Stomach (tissue), 9 donors: ENCODE results near the gene FXN. TPM values are rescaled to one million over a fixed set of nuclear protein-coding genes. Genes with fewer than 3 reads are reported as not detected.

Source experiments
- DNase-seq, 2 donors: peaks; one replicate each; pipeline versions ENCODE4 v3.0.0 to v3.0.0-alpha.2; 2013 to 2019
- H3K27ac ChIP-seq, 5 donors: fragments of 200-600 bp in 4 of 5; sonication (generic) in 4 of 5; one replicate each; pipeline ENCODE4 v1.5.1; 2013 to 2019; ENCODE audit warnings: mild to moderate bottlenecking in 1 of 5, moderate library complexity in 1 of 5
- H3K27me3 ChIP-seq, 3 donors: fragments of 200-600 bp; sonication (generic); one replicate each; pipeline ENCODE4 v1.5.1; 2017 to 2019; ENCODE audit warnings: mixed run types in 1 of 3
- H3K36me3 ChIP-seq, 4 donors: fragments of 200-600 bp; sonication (generic); 1 replicate in 3 of 4; 2 replicates in 1 of 4; pipeline ENCODE4 v1.5.1; 2016 to 2019
- H3K4me1 ChIP-seq, 4 donors: fragments of 200-600 bp; sonication (generic); one replicate each; pipeline ENCODE4 v1.5.1; 2016 to 2019
- H3K4me3 ChIP-seq, 4 donors: fragments of 200-600 bp; sonication (generic) in 3 of 4; one replicate each; pipeline ENCODE4 v1.5.1; 2016 to 2019; ENCODE audit warnings: mild to moderate bottlenecking in 1 of 4
- H3K9me3 ChIP-seq, 4 donors: fragments of 200-600 bp; sonication (generic); one replicate each; pipeline ENCODE4 v1.5.1; 2016 to 2019
- CTCF ChIP-seq, 7 experiments: fragments of 450-650 bp in 4 of 7; fragments of 200-600 bp in 3 of 7; sonication (generic) in 3 of 7; IDR thresholded peaks; one replicate each; pipeline ENCODE4 v1.5.1; 2016 to 2019; ENCODE audit warnings: antibody characterized with exemption in 7 of 7, control low read depth in 2 of 7, mild to moderate bottlenecking in 1 of 7
- EP300 ChIP-seq: sonication (generic); formaldehyde crosslinking; IDR thresholded peaks from one replicate; pipeline ENCODE4 v1.6.1; 2017; ENCODE audit warnings: antibody characterized with exemption
- POLR2A ChIP-seq, 4 donors: fragments of 450-650 bp; IDR thresholded peaks; one replicate each; pipeline ENCODE4 v1.6.1; 2016; ENCODE audit warnings: antibody characterized with exemption in 4 of 4, control low read depth in 2 of 4, mild to moderate bottlenecking in 1 of 4, moderate library complexity in 1 of 4
- POLR2AphosphoS5 ChIP-seq, 3 donors: sonication (generic); formaldehyde crosslinking; IDR thresholded peaks; one replicate each; pipeline ENCODE4 v1.6.1; 2016; ENCODE audit warnings: antibody characterized with exemption in 3 of 3
- WGBS, 5 donors: extraction: QIAGEN DNeasy Blood & Tissue Kit in 3 of 5; methylation state at CpG; one replicate each; pipeline versions ENCODE4 v1.1.5 to v1.1.7; 2013 to 2018; 5-methylcytosine and 5-hydroxymethylcytosine counted together
- intact Hi-C: fragments of 100-400 bp; cut with DNase I; formaldehyde crosslinking; loops from one replicate; pipeline ENCODE4 v1.15.1; 2023; ENCODE audit warnings: low total_unique reads
- polyA plus RNA-seq, 3 donors: library from polyadenylated mRNA; stranded (reverse); fragments of 200-250 nt; gene quantifications; one replicate each; pipeline ENCODE4 v1.2.3, GENCODE V29; 2013
- total RNA-seq, 5 donors: library from RNA; depleted of rRNA; stranded (reverse); fragments of >200 nt; gene quantifications; one replicate each; pipeline versions ENCODE4 v1.1.0 to v1.2.3, GENCODE V29; 2014 to 2016
- donor health status: healthy with polysubstance abuse.
- donor health status: Bipolar disorder and iron deficiency.
- donor health status: healthy.

Gene FXN
- total and polyA plus RNA-seq, 8 donors: 0.58 to 15.3 (median 4.1) TPM

- intact Hi-C loops: loop anchor here (10.0 kb wide), 1 partner anchor 425 kb away; no protein-coding TSS in a partner anchor
- Histone ChIP-seq H3K4me3 (no peak overlapping the region), H3K4me1 (peaks cover 0 to 18% (median 3%) of the 10 kb centered on the region in 4 donors), H3K9me3 (no peaks in the 10 kb centered on the region), H3K27ac (no peak overlapping the region), H3K27me3 (no peaks in the 10 kb centered on the region), H3K36me3 (no peaks in the 10 kb centered on the region)
- 49 to 62% (median 50%) methylated on average over 3 of the region's 3 CpGs for WGBS, 5 donors
- no peak for TF ChIP-seq POLR2A (IDR thresholded peaks at IDR 0.05)
- no peak for TF ChIP-seq POLR2AphosphoS5 (IDR thresholded peaks at IDR 0.05)
- peak in 1 of 2 donors; percentile 58 for DNase-seq
Observed at GRCh38 chr9:69019808-69020207, 15.7 kb upstream of the FXN start.

GRCh38 chr9:69020301-69021145, 15.0 kb upstream of the FXN start:
- WGBS, 5 donors: 89 to 95% (median 92%) methylated on average over 8 of the region's 8 CpGs
- no peaks in the 10 kb centered on the region for H3K9me3 ChIP-seq
- no peak overlapping the region for H3K4me3 ChIP-seq
- H3K4me1 ChIP-seq: peaks cover 0 to 18% (median 3%) of the 10 kb centered on the region in 4 donors
- H3K27ac ChIP-seq: no peak overlapping the region
- no peaks in the 10 kb centered on the region for H3K36me3 ChIP-seq
- no peak for TF ChIP-seq CTCF (IDR thresholded peaks at IDR 0.05)
- no peak for TF ChIP-seq POLR2A (IDR thresholded peaks at IDR 0.05)
- TF ChIP-seq EP300: no peak
- TF ChIP-seq POLR2AphosphoS5 (IDR thresholded peaks at IDR 0.05): no peak
- DNase-seq: no peak
- intact Hi-C loops: loop anchor here (10.0 kb wide), 1 partner anchor 426 kb away; no protein-coding TSS in a partner anchor
- H3K27me3 ChIP-seq: no peaks in the 10 kb centered on the region

- no peaks in the 10 kb centered on the region for H3K36me3 ChIP-seq
- WGBS, 5 donors: 21 to 41% (median 34%) methylated on average over 7 of the region's 7 CpGs
- peak overlapping the region; percentile 25 to 26 (median 26) for H3K4me3 ChIP-seq
- intact Hi-C loops: loop anchor here (10.0 kb wide), 1 partner anchor 429 kb away; no protein-coding TSS in a partner anchor
- H3K9me3 ChIP-seq: no peaks in the 10 kb centered on the region
- H3K27me3 ChIP-seq: no peaks in the 10 kb centered on the region
- TF ChIP-seq POLR2AphosphoS5 (IDR thresholded peaks at IDR 0.05) (no peak), POLR2A (IDR thresholded peaks at IDR 0.05) (no peak), CTCF (IDR thresholded peaks at IDR 0.05) (no peak), EP300 (no peak)
- peaks cover 0 to 14% (median 5%) of the 10 kb centered on the region in 4 donors for H3K4me1 ChIP-seq
- H3K27ac ChIP-seq: no peak overlapping the region
- peak; percentile 40 to 45 for DNase-seq
Observed at GRCh38 chr9:69023650-69024049, 11.9 kb upstream of the FXN start.

- WGBS, 5 donors: 36 to 53% (median 45%) methylated on average over 5 of the region's 5 CpGs
- TF ChIP-seq CTCF (IDR thresholded peaks at IDR 0.05) (peak in 5 of 7 experiments; percentile 40 to 71 (median 58)), EP300 (no peak)
- DNase-seq: peak in 1 of 2 donors; percentile 84
- Histone ChIP-seq H3K9me3 (peaks cover 0 to 9% (median 0%) of the 10 kb centered on the region in 4 donors), H3K27me3 (no peaks in the 10 kb centered on the region), H3K4me3 (no peak overlapping the region), H3K36me3 (no peaks in the 10 kb centered on the region), H3K27ac (no peak overlapping the region), H3K4me1 (peaks cover 0 to 14% (median 5%) of the 10 kb centered on the region in 4 donors)
- intact Hi-C loops: loop anchor here (10.0 kb wide), 1 partner anchor 433 kb away; no protein-coding TSS in a partner anchor
Observed at GRCh38 chr9:69027355-69028097, 8.0 kb upstream of the FXN start.
